Esophagus squamous epithelium (tissue), 5 donors: ENCODE results near the gene MYADM. TPM values are rescaled to one million over a fixed set of nuclear protein-coding genes. Genes with fewer than 3 reads are reported as not detected.

Experiments
- DNase-seq: peaks from one replicate; lab custom pipeline; 2025; lab: John Stamatoyannopoulos, UW
- H3K27ac ChIP-seq, 4 donors: fragments of 200-600 bp; sonication (generic); one replicate each; pipeline ENCODE4 v1.5.1; 2016 to 2019; ENCODE audit warnings: mild to moderate bottlenecking in 1 of 4
- H3K27me3 ChIP-seq, 4 donors: fragments of 200-600 bp; sonication (generic); 1 replicate in 3 of 4; 2 replicates in 1 of 4; pipeline versions ENCODE4 v1.5.1 to v1.6.0; 2017 to 2021; ENCODE audit warnings: antibody characterized with exemption in 1 of 4
- H3K36me3 ChIP-seq, 3 donors: fragments of 200-600 bp; sonication (generic); one replicate each; pipeline ENCODE4 v1.5.1; 2016 to 2019
- H3K4me1 ChIP-seq, 3 donors: fragments of 200-600 bp; sonication (generic); one replicate each; pipeline ENCODE4 v1.5.1; 2017 to 2019
- H3K4me3 ChIP-seq, 4 donors: fragments of 200-600 bp; sonication (generic); 1 replicate in 3 of 4; 2 replicates in 1 of 4; pipeline ENCODE4 v1.5.1; 2016 to 2019; ENCODE audit warnings: mild to moderate bottlenecking in 2 of 4, moderate library complexity in 1 of 4
- H3K9me3 ChIP-seq, 3 donors: fragments of 200-600 bp; sonication (generic); one replicate each; pipeline ENCODE4 v1.5.1; 2016 to 2019
- POLR2A ChIP-seq, 4 donors: fragments of 450-650 bp; IDR thresholded peaks; one replicate each; pipeline ENCODE4 v1.6.1; 2017; ENCODE audit warnings: antibody characterized with exemption in 4 of 4, mild to moderate bottlenecking in 4 of 4, moderate library complexity in 3 of 4
- WGBS, 2 donors: methylation state at CpG; one replicate each; pipeline ENCODE4 v1.1.5; 2018; 5-methylcytosine and 5-hydroxymethylcytosine counted together
- intact Hi-C: fragments of 100-400 bp; cut with DNase I; formaldehyde crosslinking; loops from one replicate; pipeline ENCODE4 v1.15.0; 2022
- total RNA-seq, 4 donors: library from RNA; depleted of rRNA; stranded (reverse); fragments of >200 nt; gene quantifications; one replicate each; pipeline ENCODE4 v1.1.0, GENCODE V29; 2016
- TF ChIP-seq, protein P1 (sequence below), 6 experiments: fragments of 450-650 bp in 4 of 6; fragments of 200-600 bp in 2 of 6; sonication (generic) in 2 of 6; IDR thresholded peaks; one replicate each; pipeline ENCODE4 v1.5.1; 2016 to 2019; ENCODE audit warnings: antibody characterized with exemption in 6 of 6, mild to moderate bottlenecking in 4 of 6, moderate library complexity in 4 of 6
- donor health status: DM: yes; HTN: yes; CAD: no.

Gene MYADM
- total RNA-seq, 4 donors from 2014 or later: 4.1 to 30.7 (median 7.8) TPM

DNA sequence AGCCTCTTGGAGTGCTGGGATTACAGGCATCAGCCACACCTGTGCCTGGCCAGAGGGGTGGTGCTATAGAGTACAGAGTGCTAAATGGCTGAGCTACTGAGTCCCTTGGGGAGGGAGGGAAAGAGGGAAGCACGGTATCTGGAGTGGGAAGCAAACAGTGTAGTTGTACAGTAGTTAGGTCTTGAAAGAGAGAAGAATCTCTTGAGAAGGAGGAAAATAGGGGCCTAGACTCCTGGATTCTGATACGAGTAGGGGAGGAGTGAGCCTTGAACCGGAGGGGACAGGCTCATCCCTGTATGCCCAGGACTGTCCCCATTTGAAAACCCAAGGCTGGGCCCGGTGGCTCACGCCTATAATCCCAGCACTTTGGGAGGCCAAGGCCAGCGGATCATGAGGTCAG, 5.1 kb downstream of the MYADM start:
- H3K27ac ChIP-seq: no peak overlapping the region
- H3K36me3 ChIP-seq: peaks cover 8 to 38% (median 9%) of the 10 kb centered on the region in 3 donors
- DNase-seq: no peak
- intact Hi-C loops: no loop called here
- TF ChIP-seq, protein P1, sequence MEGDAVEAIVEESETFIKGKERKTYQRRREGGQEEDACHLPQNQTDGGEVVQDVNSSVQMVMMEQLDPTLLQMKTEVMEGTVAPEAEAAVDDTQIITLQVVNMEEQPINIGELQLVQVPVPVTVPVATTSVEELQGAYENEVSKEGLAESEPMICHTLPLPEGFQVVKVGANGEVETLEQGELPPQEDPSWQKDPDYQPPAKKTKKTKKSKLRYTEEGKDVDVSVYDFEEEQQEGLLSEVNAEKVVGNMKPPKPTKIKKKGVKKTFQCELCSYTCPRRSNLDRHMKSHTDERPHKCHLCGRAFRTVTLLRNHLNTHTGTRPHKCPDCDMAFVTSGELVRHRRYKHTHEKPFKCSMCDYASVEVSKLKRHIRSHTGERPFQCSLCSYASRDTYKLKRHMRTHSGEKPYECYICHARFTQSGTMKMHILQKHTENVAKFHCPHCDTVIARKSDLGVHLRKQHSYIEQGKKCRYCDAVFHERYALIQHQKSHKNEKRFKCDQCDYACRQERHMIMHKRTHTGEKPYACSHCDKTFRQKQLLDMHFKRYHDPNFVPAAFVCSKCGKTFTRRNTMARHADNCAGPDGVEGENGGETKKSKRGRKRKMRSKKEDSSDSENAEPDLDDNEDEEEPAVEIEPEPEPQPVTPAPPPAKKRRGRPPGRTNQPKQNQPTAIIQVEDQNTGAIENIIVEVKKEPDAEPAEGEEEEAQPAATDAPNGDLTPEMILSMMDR (IDR thresholded peaks at IDR 0.05): no peak
- TF ChIP-seq POLR2A (IDR thresholded peaks at IDR 0.05): no peak
- H3K4me3 ChIP-seq: no peak overlapping the region
- H3K9me3 ChIP-seq: no peaks in the 10 kb centered on the region
- peaks cover 13 to 78% (median 19%) of the 10 kb centered on the region in 3 donors for H3K4me1 ChIP-seq
- H3K27me3 ChIP-seq: no peaks in the 10 kb centered on the region
- WGBS, 2 donors: 72 to 87% methylated on average over 6 of the region's 6 CpGs

DNA sequence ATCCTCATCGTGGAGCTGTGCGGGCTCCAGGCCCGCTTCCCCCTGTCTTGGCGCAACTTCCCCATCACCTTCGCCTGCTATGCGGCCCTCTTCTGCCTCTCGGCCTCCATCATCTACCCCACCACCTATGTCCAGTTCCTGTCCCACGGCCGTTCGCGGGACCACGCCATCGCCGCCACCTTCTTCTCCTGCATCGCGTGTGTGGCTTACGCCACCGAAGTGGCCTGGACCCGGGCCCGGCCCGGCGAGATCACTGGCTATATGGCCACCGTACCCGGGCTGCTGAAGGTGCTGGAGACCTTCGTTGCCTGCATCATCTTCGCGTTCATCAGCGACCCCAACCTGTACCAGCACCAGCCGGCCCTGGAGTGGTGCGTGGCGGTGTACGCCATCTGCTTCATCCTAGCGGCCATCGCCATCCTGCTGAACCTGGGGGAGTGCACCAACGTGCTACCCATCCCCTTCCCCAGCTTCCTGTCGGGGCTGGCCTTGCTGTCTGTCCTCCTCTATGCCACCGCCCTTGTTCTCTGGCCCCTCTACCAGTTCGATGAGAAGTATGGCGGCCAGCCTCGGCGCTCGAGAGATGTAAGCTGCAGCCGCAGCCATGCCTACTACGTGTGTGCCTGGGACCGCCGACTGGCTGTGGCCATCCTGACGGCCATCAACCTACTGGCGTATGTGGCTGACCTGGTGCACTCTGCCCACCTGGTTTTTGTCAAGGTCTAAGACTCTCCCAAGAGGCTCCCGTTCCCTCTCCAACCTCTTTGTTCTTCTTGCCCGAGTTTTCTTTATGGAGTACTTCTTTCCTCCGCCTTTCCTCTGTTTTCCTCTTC, 6.3 kb downstream of the MYADM start:
- no peak overlapping the region for H3K27ac ChIP-seq
- no peak for TF ChIP-seq POLR2A (IDR thresholded peaks at IDR 0.05)
- TF ChIP-seq, protein P1 (IDR thresholded peaks at IDR 0.05): no peak
- DNase-seq: no peak
- intact Hi-C loops: no loop called here
- peaks cover 8 to 38% (median 9%) of the 10 kb centered on the region in 3 donors for H3K36me3 ChIP-seq
- H3K4me3 ChIP-seq: no peak overlapping the region
- H3K4me1 ChIP-seq: peaks cover 11 to 70% (median 13%) of the 10 kb centered on the region in 3 donors
- 88 to 92% methylated on average over 27 to 50 of the region's 51 CpGs for WGBS, 2 donors
- H3K27me3 ChIP-seq: peaks cover 0 to 5% (median 0%) of the 10 kb centered on the region in 4 donors
- no peaks in the 10 kb centered on the region for H3K9me3 ChIP-seq

DNA sequence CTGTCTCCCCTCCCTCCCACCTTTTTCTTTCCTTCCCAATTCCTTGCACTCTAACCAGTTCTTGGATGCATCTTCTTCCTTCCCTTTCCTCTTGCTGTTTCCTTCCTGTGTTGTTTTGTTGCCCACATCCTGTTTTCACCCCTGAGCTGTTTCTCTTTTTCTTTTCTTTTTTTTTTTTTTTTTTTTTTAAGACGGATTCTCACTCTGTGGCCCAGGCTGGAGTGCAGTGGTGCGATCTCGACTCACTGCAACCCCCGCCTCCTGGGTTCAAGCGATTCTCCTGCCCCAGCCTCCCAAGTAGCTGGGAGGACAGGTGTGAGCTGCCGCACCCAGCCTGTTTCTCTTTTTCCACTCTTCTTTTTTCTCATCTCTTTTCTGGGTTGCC, 6.9 kb downstream of the MYADM start:
- no peak for DNase-seq
- peaks cover 8 to 38% (median 9%) of the 10 kb centered on the region in 3 donors for H3K36me3 ChIP-seq
- H3K27ac ChIP-seq: no peak overlapping the region
- H3K4me3 ChIP-seq: no peak overlapping the region
- intact Hi-C loops: no loop called here
- H3K4me1 ChIP-seq: peaks cover 10 to 70% (median 13%) of the 10 kb centered on the region in 3 donors
- H3K9me3 ChIP-seq: no peaks in the 10 kb centered on the region
- peaks cover 0 to 11% (median 0%) of the 10 kb centered on the region in 4 donors for H3K27me3 ChIP-seq
- TF ChIP-seq, protein P1 (IDR thresholded peaks at IDR 0.05): no peak
- no peak for TF ChIP-seq POLR2A (IDR thresholded peaks at IDR 0.05)
- WGBS, 2 donors: 66 to 80% methylated on average over 3 to 6 of the region's 6 CpGs

DNA sequence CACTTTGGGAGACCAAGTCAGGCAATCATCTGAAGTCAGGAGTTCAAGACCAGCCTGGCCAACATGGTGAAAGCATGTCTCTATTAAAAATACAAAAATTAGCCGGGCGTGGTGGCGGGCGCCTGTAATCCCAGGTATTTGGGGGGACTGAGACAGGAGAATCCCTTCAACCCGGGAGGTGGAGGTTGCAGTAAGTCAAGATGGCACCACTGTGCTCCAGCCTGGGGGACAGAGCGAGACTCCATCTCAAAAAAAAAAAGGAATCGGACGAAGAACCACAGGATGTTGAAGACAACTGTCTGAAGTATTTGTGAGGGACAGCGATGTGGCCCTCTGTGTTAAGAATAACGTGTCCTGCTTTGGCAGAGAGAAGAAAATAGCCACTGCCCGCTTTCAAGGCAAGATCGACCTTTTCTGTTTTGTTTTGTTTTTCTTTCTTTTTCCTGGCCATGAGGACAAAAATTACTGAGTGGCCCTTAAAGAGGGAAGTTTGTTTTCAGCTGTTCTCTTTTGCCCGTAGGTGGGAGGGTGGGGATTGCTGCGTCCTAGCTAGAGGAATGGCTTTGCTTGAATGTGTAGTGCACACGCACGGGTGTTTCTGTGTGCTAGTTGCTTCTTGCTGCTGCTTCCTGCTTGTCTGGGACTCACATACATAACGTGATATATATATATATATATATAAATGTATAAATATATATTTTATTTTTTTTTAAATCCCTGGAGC, 8.1 kb downstream of the MYADM start:
- Histone ChIP-seq H3K27ac (no peak overlapping the region), H3K27me3 (peaks cover 0 to 21% (median 0%) of the 10 kb centered on the region in 4 donors), H3K4me1 (peaks cover 7 to 62% (median 7%) of the 10 kb centered on the region in 3 donors), H3K4me3 (no peak overlapping the region), H3K9me3 (no peaks in the 10 kb centered on the region), H3K36me3 (peaks cover 8 to 38% (median 9%) of the 10 kb centered on the region in 3 donors)
- TF ChIP-seq, protein P1 (IDR thresholded peaks at IDR 0.05): no peak
- TF ChIP-seq POLR2A (IDR thresholded peaks at IDR 0.05): no peak
- intact Hi-C loops: no loop called here
- DNase-seq: no peak
- WGBS, 2 donors: 79 to 83% methylated on average over 15 to 17 of the region's 17 CpGs
